WTC11 (cell line): ENCODE results near the gene LARP1. TPM values are rescaled to one million over a fixed set of nuclear protein-coding genes. Genes with fewer than 3 reads are reported as not detected.

Experiments
- ATAC-seq: fragments of 200-7000 bp; cut with Tn5 transposase; 2 replicates; pipeline ENCODE4 v1.10.0; 2021; ENCODE audit warnings: mild to moderate bottlenecking, moderate library complexity
- CTCF ChIA-PET: fragments of 300-600 bp; sonication (Branson Sonifier 250); formaldehyde crosslinking; loops from one replicate; lab custom pipeline; 2021; ENCODE audit warnings: antibody characterized with exemption; lab: Charles Lee
- POLR2A ChIA-PET: fragments of 350-600 bp; sonication (Branson Sonifier 250); formaldehyde crosslinking; loops from one replicate; lab custom pipeline; 2021; ENCODE audit warnings: antibody characterized with exemption; lab: Charles Lee
- DNase-seq: peaks from one replicate; pipeline ENCODE4 v3.0.0; 2021; ENCODE audit warnings: low spot score
- H3K27ac Mint-ChIP-seq: 2 replicates; pipeline ENCODE4 v1.8.0; 2021; ENCODE audit warnings: mixed read lengths
- H3K27me3 Mint-ChIP-seq: 2 replicates; pipeline ENCODE4 v1.8.0; 2021; ENCODE audit warnings: low read depth, mild to moderate bottlenecking, moderate library complexity, mixed read lengths
- H3K36me3 Mint-ChIP-seq: 2 replicates; pipeline ENCODE4 v1.8.0; 2021; ENCODE audit warnings: mixed read lengths
- H3K4me1 Mint-ChIP-seq: 2 replicates; pipeline ENCODE4 v1.8.0; 2022; ENCODE audit warnings: mixed read lengths
- H3K4me3 Mint-ChIP-seq: 2 replicates; pipeline ENCODE4 v1.8.0; 2021; ENCODE audit warnings: mild to moderate bottlenecking, moderate library complexity, mixed read lengths
- H3K9me3 Mint-ChIP-seq: 2 replicates; pipeline ENCODE4 v1.8.0; 2021; ENCODE audit warnings: mixed read lengths
- ATF1 ChIP-seq: sonication (generic); formaldehyde crosslinking; IDR thresholded peaks from 2 replicates; pipeline ENCODE4 v1.8.1; 2023; ENCODE audit warnings: mild to moderate bottlenecking, moderate library complexity, missing genetic modification reagents
- ATF3 ChIP-seq: sonication (generic); formaldehyde crosslinking; conservative IDR thresholded peaks from 2 replicates; pipeline ENCODE4 v1.8.1; 2022; ENCODE audit warnings: mild to moderate bottlenecking, missing genetic modification reagents
- CBFB ChIP-seq: sonication (generic); formaldehyde crosslinking; IDR thresholded peaks from 2 replicates; pipeline ENCODE4 v1.8.1; 2022; ENCODE audit warnings: mild to moderate bottlenecking, low read depth, missing genetic modification reagents
- CREB1 ChIP-seq: sonication (generic); formaldehyde crosslinking; IDR thresholded peaks from 2 replicates; pipeline ENCODE4 v1.8.0; 2023; ENCODE audit warnings: mild to moderate bottlenecking, missing genetic modification reagents
- CREM ChIP-seq: sonication (generic); formaldehyde crosslinking; IDR thresholded peaks from 2 replicates; pipeline ENCODE4 v1.8.1; 2022; ENCODE audit warnings: mild to moderate bottlenecking, missing genetic modification reagents, moderate library complexity
- CTCF ChIP-seq: fragments of 200-600 bp; IDR thresholded peaks from 2 replicates; pipeline ENCODE4 v1.8.0; 2022; ENCODE audit warnings: antibody characterized with exemption
- ELF4 ChIP-seq: sonication (generic); formaldehyde crosslinking; IDR thresholded peaks from 2 replicates; pipeline ENCODE4 v1.8.1; 2022; ENCODE audit warnings: low read depth, mild to moderate bottlenecking, moderate library complexity, missing genetic modification reagents
- ESRRA ChIP-seq: sonication (generic); formaldehyde crosslinking; IDR thresholded peaks from 2 replicates; pipeline ENCODE4 v1.8.1; 2022; ENCODE audit warnings: mild to moderate bottlenecking, missing genetic modification reagents, borderline replicate concordance
- FOXP4 ChIP-seq: sonication (generic); formaldehyde crosslinking; IDR thresholded peaks from 2 replicates; pipeline ENCODE4 v1.8.0; 2022; ENCODE audit warnings: mild to moderate bottlenecking, missing genetic modification reagents
- GTF2I ChIP-seq: fragments of 250-450 bp; sonication (Bioruptor Pico); conservative IDR thresholded peaks from 2 replicates; pipeline ENCODE4 v1.4.0; 2021; ENCODE audit warnings: mild to moderate bottlenecking
- IRF2 ChIP-seq: sonication (generic); formaldehyde crosslinking; IDR thresholded peaks from 2 replicates; pipeline ENCODE4 v1.8.0; 2022; ENCODE audit warnings: low read depth, missing genetic modification reagents, borderline replicate concordance
- MYBL2 ChIP-seq: sonication (generic); formaldehyde crosslinking; IDR thresholded peaks from 2 replicates; pipeline ENCODE4 v1.8.1; 2023; ENCODE audit warnings: mild to moderate bottlenecking, moderate library complexity, missing genetic modification reagents
- NFYB ChIP-seq: sonication (generic); formaldehyde crosslinking; conservative IDR thresholded peaks from 2 replicates; pipeline ENCODE4 v1.8.0; 2022; ENCODE audit warnings: low read depth, missing genetic modification reagents
- NR2C2 ChIP-seq: sonication (generic); formaldehyde crosslinking; IDR thresholded peaks from 2 replicates; pipeline ENCODE4 v1.8.0; 2022; ENCODE audit warnings: mild to moderate bottlenecking, missing genetic modification reagents
- PREB ChIP-seq: sonication (generic); formaldehyde crosslinking; IDR thresholded peaks from 2 replicates; pipeline ENCODE4 v1.8.1; 2022; ENCODE audit warnings: mild to moderate bottlenecking, missing genetic modification reagents, moderate library complexity, borderline replicate concordance
- RELA ChIP-seq: sonication (generic); formaldehyde crosslinking; IDR thresholded peaks from 2 replicates; pipeline ENCODE4 v1.8.1; 2022; ENCODE audit warnings: missing genetic modification reagents, mild to moderate bottlenecking, borderline replicate concordance
- RORB ChIP-seq: fragments of 250-450 bp; sonication (Bioruptor Pico); IDR thresholded peaks from 2 replicates; pipeline ENCODE4 v1.9.0; 2021; ENCODE audit warnings: mild to moderate bottlenecking
- SOX15 ChIP-seq: fragments of 250-450 bp; sonication (Bioruptor Pico); IDR thresholded peaks from 2 replicates; pipeline ENCODE4 v1.9.0; 2021; ENCODE audit warnings: mild to moderate bottlenecking
- SP1 ChIP-seq: sonication (generic); formaldehyde crosslinking; conservative IDR thresholded peaks from 2 replicates; pipeline ENCODE4 v1.8.1; 2022; ENCODE audit warnings: missing genetic modification reagents
- ZBTB43 ChIP-seq: sonication (generic); formaldehyde crosslinking; IDR thresholded peaks from 2 replicates; pipeline ENCODE4 v1.8.1; 2023; ENCODE audit warnings: mild to moderate bottlenecking, missing genetic modification reagents
- ZNF219 ChIP-seq: sonication (generic); formaldehyde crosslinking; IDR thresholded peaks from 2 replicates; pipeline ENCODE4 v1.8.0; 2023; ENCODE audit warnings: missing genetic modification reagents, mild to moderate bottlenecking, borderline replicate concordance
- ZNF232 ChIP-seq: sonication (generic); formaldehyde crosslinking; IDR thresholded peaks from 2 replicates; pipeline ENCODE4 v1.8.0; 2022; ENCODE audit warnings: mild to moderate bottlenecking, missing genetic modification reagents
- ZNF281 ChIP-seq: sonication (generic); formaldehyde crosslinking; IDR thresholded peaks from 2 replicates; pipeline ENCODE4 v1.8.0; 2023; ENCODE audit warnings: mild to moderate bottlenecking, missing genetic modification reagents
- ZNF317 ChIP-seq: sonication (generic); formaldehyde crosslinking; IDR thresholded peaks from 2 replicates; pipeline ENCODE4 v1.8.1; 2023; ENCODE audit warnings: low read depth, mild to moderate bottlenecking, moderate library complexity, missing genetic modification reagents, borderline replicate concordance
- ZNF396 ChIP-seq: fragments of 250-450 bp; sonication (Bioruptor Pico); IDR thresholded peaks from 2 replicates; pipeline ENCODE4 v1.8.0; 2021; ENCODE audit warnings: mild to moderate bottlenecking, moderate library complexity, borderline replicate concordance
- total RNA-seq: library from RNA; stranded (reverse); gene quantifications from 3 replicates; pipeline ENCODE4 v1.2.3, GENCODE V29; 2021

LARP1 gene
- total RNA-seq, 1 experiment from 2014 or later, result 406 TPM

- ATAC-seq, result no peak
- CTCF ChIA-PET, result interaction anchor here (1.8 kb wide), 1 partner anchor 168 kb away, joined by 7 read pairs; no protein-coding TSS in a partner anchor
- Mint-ChIP-seq H3K4me1 (peaks cover 16% of the 10 kb centered on the region; the same call in 1 of the 2 replicates), H3K27ac (peak overlapping the region; percentile 70; the same call in 1 of the 2 replicates), H3K27me3 (no peaks in the 10 kb centered on the region), H3K36me3 (peaks cover 65% of the 10 kb centered on the region), H3K4me3 (no peak overlapping the region), H3K9me3 (no peaks in the 10 kb centered on the region)
- no peak for DNase-seq
- POLR2A ChIA-PET, result no interaction called here
- TF ChIP-seq SP1 (CRISPR knock-in tag), result no peak
- TF ChIP-seq CREM, result no peak
- TF ChIP-seq PREB (CRISPR knock-in tag), result no peak
- TF ChIP-seq ZNF219 (CRISPR knock-in tag), result no peak
- no peak for TF ChIP-seq ELF4 (CRISPR knock-in tag)
- no peak for TF ChIP-seq CBFB (CRISPR knock-in tag)
- no peak for TF ChIP-seq NFYB (CRISPR knock-in tag)
- no peak for TF ChIP-seq ZNF317
- no peak for TF ChIP-seq ATF1 (CRISPR knock-in tag)
- TF ChIP-seq RELA, result no peak
- TF ChIP-seq ESRRA (CRISPR knock-in tag), result no peak
- TF ChIP-seq CREB1 (CRISPR knock-in tag), result no peak
Observed at GRCh38 chr5:154818471-154819116, 63.4 kb downstream of the LARP1 start.

DNA sequence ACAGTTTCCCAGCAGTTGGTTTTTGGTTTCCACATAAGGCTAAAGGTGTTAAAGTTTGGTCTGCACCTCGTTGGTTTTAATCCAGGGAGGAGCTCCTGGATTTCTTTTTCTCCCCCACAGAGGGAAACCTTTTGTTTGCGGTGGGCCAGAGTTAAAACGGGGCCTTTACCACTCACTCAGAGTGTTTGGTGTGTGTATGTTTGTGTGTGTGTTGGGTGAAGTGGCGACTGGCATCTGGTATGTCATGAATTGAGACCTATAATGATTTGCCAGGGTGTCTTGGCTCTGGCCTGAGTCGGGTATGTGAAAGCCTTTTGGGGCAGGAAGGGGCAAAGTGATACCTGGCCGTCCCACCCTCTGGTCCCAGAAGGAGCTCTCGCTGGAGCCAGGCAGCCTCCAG, 64.4 kb downstream of the LARP1 start:
- no peaks in the 10 kb centered on the region for H3K27me3 Mint-ChIP-seq
- no peak for ATAC-seq
- no peaks in the 10 kb centered on the region for H3K9me3 Mint-ChIP-seq
- H3K27ac Mint-ChIP-seq, result 0 out of 2 replicates have a peak overlapping the region, but pooled peaks have one; percentile 11
- TF ChIP-seq ATF3 (CRISPR knock-in tag), result no peak
- TF ChIP-seq MYBL2 (CRISPR knock-in tag), result no peak
- no peak for TF ChIP-seq ZNF281 (CRISPR knock-in tag)
- no peak for TF ChIP-seq GTF2I
- no peak for TF ChIP-seq RELA
- TF ChIP-seq IRF2 (CRISPR knock-in tag), result no peak
- no peak for TF ChIP-seq SOX15
- TF ChIP-seq RORB (CRISPR knock-in tag), result no peak
- no peak for TF ChIP-seq NR2C2 (CRISPR knock-in tag)
- no peak for TF ChIP-seq ZBTB43
- no peak for TF ChIP-seq ZNF317
- TF ChIP-seq ZNF396 (CRISPR knock-in tag), result no peak
- no peak for TF ChIP-seq CTCF
- TF ChIP-seq FOXP4 (CRISPR knock-in tag), result no peak
- TF ChIP-seq ZNF232 (CRISPR knock-in tag), result no peak
- no peak for TF ChIP-seq NFYB (CRISPR knock-in tag)
- TF ChIP-seq, all 79 proteins: peak for 0
- Mint-ChIP-seq H3K4me1 (peaks cover 16% of the 10 kb centered on the region; the same call in 1 of the 2 replicates), H3K36me3 (peaks cover 65% of the 10 kb centered on the region), H3K4me3 (no peak overlapping the region)
- ChIA-PET CTCF (interaction anchor here (1.8 kb wide), 1 partner anchor 169 kb away, joined by 7 read pairs; no protein-coding TSS in a partner anchor), POLR2A (interaction anchor here (0.8 kb wide), 1 partner anchor 25 kb away, joined by 3 read pairs; no protein-coding TSS in a partner anchor)
- DNase-seq, result no peak
